Measurements from ENCODE around the gene NFU1. TPM values are rescaled to one million over a fixed set of nuclear protein-coding genes. Genes with fewer than 3 reads are reported as not detected.

Gene NFU1
- total and polyA plus RNA-seq, 2 of the 13 experiments (the other 11 are each of a cell fraction or from before 2014, with no cell fraction given), result 39.1 to 84.0 TPM

- TF ChIP-seq REST (IDR thresholded peaks at IDR 0.05; ENCODE audit: borderline replicate concordance in 1 of 2, low read depth in 1 of 2, low read length in 2 of 2), result peak in 1 of 2 experiments; percentile 60; a peak in 1 of 4 replicates
- TF ChIP-seq SRSF1 (optimal IDR thresholded peaks at IDR 0.05; ENCODE audit: low read depth, low read length), result peak; percentile 61
- TF ChIP-seq GLI4 (CRISPR knock-in tag; IDR thresholded peaks at IDR 0.05; ENCODE audit: borderline replicate concordance), result peak; percentile 46; the same call in 1 of the 2 replicates
- peak; percentile 58; the same call in 1 of the 2 replicates for TF ChIP-seq NFKB2 (CRISPR knock-in tag; IDR thresholded peaks at IDR 0.05; ENCODE audit: borderline replicate concordance)
- TF ChIP-seq, protein P1, sequence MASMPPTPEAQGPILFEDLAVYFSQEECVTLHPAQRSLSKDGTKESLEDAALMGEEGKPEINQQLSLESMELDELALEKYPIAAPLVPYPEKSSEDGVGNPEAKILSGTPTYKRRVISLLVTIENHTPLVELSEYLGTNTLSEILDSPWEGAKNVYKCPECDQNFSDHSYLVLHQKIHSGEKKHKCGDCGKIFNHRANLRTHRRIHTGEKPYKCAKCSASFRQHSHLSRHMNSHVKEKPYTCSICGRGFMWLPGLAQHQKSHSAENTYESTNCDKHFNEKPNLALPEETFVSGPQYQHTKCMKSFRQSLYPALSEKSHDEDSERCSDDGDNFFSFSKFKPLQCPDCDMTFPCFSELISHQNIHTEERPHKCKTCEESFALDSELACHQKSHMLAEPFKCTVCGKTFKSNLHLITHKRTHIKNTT (CRISPR knock-in tag; IDR thresholded peaks at IDR 0.05), result 0 out of 2 replicates have a peak, but pooled peaks have one; percentile 58
- TF ChIP-seq ZNF329 (CRISPR knock-in tag; IDR thresholded peaks at IDR 0.05; ENCODE audit: low read depth), result 0 out of 2 replicates have a peak, but pooled peaks have one; percentile 55
- TF ChIP-seq ATF1 (CRISPR knock-in tag; IDR thresholded peaks at IDR 0.05), result no peak
- TF ChIP-seq, protein P2, sequence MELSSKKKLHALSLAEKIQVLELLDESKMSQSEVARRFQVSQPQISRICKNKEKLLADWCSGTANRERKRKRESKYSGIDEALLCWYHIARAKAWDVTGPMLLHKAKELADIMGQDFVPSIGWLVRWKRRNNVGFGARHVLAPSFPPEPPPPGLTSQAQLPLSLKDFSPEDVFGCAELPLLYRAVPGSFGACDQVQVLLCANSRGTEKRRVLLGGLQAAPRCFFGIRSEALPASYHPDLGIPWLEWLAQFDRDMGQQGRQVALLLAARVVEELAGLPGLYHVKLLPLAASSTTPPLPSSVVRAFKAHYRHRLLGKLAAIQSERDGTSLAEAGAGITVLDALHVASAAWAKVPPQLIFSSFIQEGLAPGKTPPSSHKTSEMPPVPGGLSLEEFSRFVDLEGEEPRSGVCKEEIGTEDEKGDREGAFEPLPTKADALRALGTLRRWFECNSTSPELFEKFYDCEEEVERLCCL (CRISPR knock-in tag; IDR thresholded peaks at IDR 0.05; ENCODE audit: borderline replicate concordance), result peak; percentile 84
- TF ChIP-seq MLLT10 (CRISPR knock-in tag; IDR thresholded peaks at IDR 0.05), result no peak
- TF ChIP-seq NFE2L1 (CRISPR knock-in tag; IDR thresholded peaks at IDR 0.05; ENCODE audit: borderline replicate concordance), result no peak
- peak; percentile 86 for TF ChIP-seq ZNF276 (CRISPR knock-in tag; IDR thresholded peaks at IDR 0.05; ENCODE audit: low read depth)
- TF ChIP-seq ZNF577 (CRISPR knock-in tag; IDR thresholded peaks at IDR 0.05; ENCODE audit: borderline replicate concordance, low read depth), result 0 out of 2 replicates have a peak, but pooled peaks have one; percentile 37
- peak; percentile 93 for TF ChIP-seq ZNF83 (CRISPR knock-in tag; IDR thresholded peaks at IDR 0.05; ENCODE audit: borderline replicate concordance)
- TF ChIP-seq ONECUT2 (CRISPR knock-in tag; IDR thresholded peaks at IDR 0.05), result no peak
- TF ChIP-seq SNAPC2 (CRISPR knock-in tag; IDR thresholded peaks at IDR 0.05), result peak; percentile 88; the same call in 1 of the 2 replicates
- peak; percentile 94 for TF ChIP-seq ZNF563 (CRISPR knock-in tag; IDR thresholded peaks at IDR 0.05)
- TF ChIP-seq ZNF256 (CRISPR knock-in tag; conservative IDR thresholded peaks at IDR 0.05), result peak; percentile 82; the same call in 1 of the 2 replicates
- peak; percentile 92; the same call in 1 of the 2 replicates for TF ChIP-seq ZNF136 (CRISPR knock-in tag; IDR thresholded peaks at IDR 0.05; ENCODE audit: low read depth)
- no peak for TF ChIP-seq MBD4 (IDR thresholded peaks at IDR 0.05; ENCODE audit: borderline replicate concordance, low read length)
- TF ChIP-seq GZF1 (CRISPR knock-in tag; IDR thresholded peaks at IDR 0.05), result peak; percentile 88
Observed at GRCh38 chr2:69386789-69387734, 50.2 kb downstream of the NFU1 start, which contains the start of gene GFPT1 (continued).

Data from HepG2 (cell line).